ENCODE measurements around the gene PRF1. TPM values are rescaled to one million over a fixed set of nuclear protein-coding genes. Genes with fewer than 3 reads are reported as not detected.

Gene PRF1
- total and polyA plus RNA-seq, 4 donors, result 2.5 to 3.1 (median 2.8) TPM

- no peak for TF ChIP-seq REST (IDR thresholded peaks at IDR 0.05)
These were observed 49.1 kb upstream of the PRF1 start (continued) for GRCh38 chr10:70651661-70652060.

- H3K9me3 ChIP-seq (ENCODE audit: control insufficient read depth in 4 of 4, low read length in 3 of 4), result peaks cover 0 to 4% (median 2%) of the 10 kb centered on the region in 4 donors
- H3K4me3 ChIP-seq (ENCODE audit: low read depth in 1 of 3, low read length in 3 of 3), result no peak overlapping the region
- no peak for DNase-seq (ENCODE audit: low spot score)
- H3K27ac ChIP-seq (ENCODE audit: low read depth in 1 of 2, low read length in 2 of 2), result no peak overlapping the region
- 97% methylated on average over 3 of the region's 3 CpGs for WGBS
- no peaks in the 10 kb centered on the region for H3K36me3 ChIP-seq (ENCODE audit: control insufficient read depth in 4 of 4, insufficient read depth in 3 of 4, low read depth in 1 of 4, low read length in 3 of 4)
- TF ChIP-seq ATF3 (IDR thresholded peaks at IDR 0.05), result no peak
- TF ChIP-seq CTCF (IDR thresholded peaks at IDR 0.05; ENCODE audit: low read depth, low read length, missing input control), result no peak
- TF ChIP-seq JUND (IDR thresholded peaks at IDR 0.05), result no peak
- TF ChIP-seq TAF1 (conservative IDR thresholded peaks at IDR 0.05), result no peak
- TF ChIP-seq SP1 (IDR thresholded peaks at IDR 0.05), result no peak
- TF ChIP-seq GABPA (IDR thresholded peaks at IDR 0.05 in 1 of 2, conservative IDR thresholded peaks at IDR 0.05 in 1 of 2), result no peak
- TF ChIP-seq FOXA1 (IDR thresholded peaks at IDR 0.05), result no peak
- no peak for TF ChIP-seq HNF4A (conservative IDR thresholded peaks at IDR 0.05)
- TF ChIP-seq YY1 (IDR thresholded peaks at IDR 0.05), result no peak
- TF ChIP-seq HNF4G (IDR thresholded peaks at IDR 0.05), result no peak
- no peak for TF ChIP-seq REST (IDR thresholded peaks at IDR 0.05)
- no peak for TF ChIP-seq RXRA (IDR thresholded peaks at IDR 0.05)
- no peak for TF ChIP-seq FOXA2 (IDR thresholded peaks at IDR 0.05)
- no peak for TF ChIP-seq NR2F2 (IDR thresholded peaks at IDR 0.05)
- no peak for TF ChIP-seq RAD21 (IDR thresholded peaks at IDR 0.05)
- no peak for TF ChIP-seq MAX (IDR thresholded peaks at IDR 0.05)
- TF ChIP-seq EGR1 (IDR thresholded peaks at IDR 0.05; ENCODE audit: low read depth in 2 of 2), result no peak
- no peak for TF ChIP-seq ZBTB33 (IDR thresholded peaks at IDR 0.05)
- H3K27me3 ChIP-seq (ENCODE audit: control insufficient read depth in 4 of 4, insufficient read depth in 4 of 4, low read length in 3 of 4), result peaks cover 0 to 3% (median 0%) of the 10 kb centered on the region in 4 donors
- H3K4me1 ChIP-seq (ENCODE audit: control insufficient read depth in 4 of 4, insufficient read depth in 4 of 4, low read length in 3 of 4), result no peaks in the 10 kb centered on the region
- H3K9ac ChIP-seq (ENCODE audit: low read depth in 1 of 2, low read length in 2 of 2), result no peak overlapping the region
These were observed 48.2 kb upstream of the PRF1 start for GRCh38 chr10:70650718-70651117.
